CD4-positive, alpha-beta T cell (primary cell): Measurements from ENCODE around the gene CENPA. TPM values are rescaled to one million over a fixed set of nuclear protein-coding genes. Genes with fewer than 3 reads are reported as not detected.

ENCODE experiments used
- ATAC-seq: fragments of 200-7000 bp; cut with Tn5 transposase; one replicate; pipeline ENCODE4 v1.10.0; 2022; ENCODE audit warnings: mild to moderate bottlenecking; ENCODE audit not compliant: poor library complexity
- CTCF ChIA-PET: fragments of 350-600 bp; sonication (Branson Sonifier 250); formaldehyde crosslinking; loops from one replicate; lab custom pipeline; 2021; ENCODE audit warnings: antibody characterized with exemption, inconsistent platforms; lab: Charles Lee
- POLR2A ChIA-PET: fragments of 350-600 bp; sonication (Branson Sonifier 250); formaldehyde crosslinking; loops from one replicate; lab custom pipeline; 2021; ENCODE audit warnings: antibody characterized with exemption, inconsistent platforms; lab: Charles Lee
- DNase-seq, 14 experiments: peaks; one replicate each; pipeline ENCODE4 v3.0.0-alpha.2; 2013 to 2020; ENCODE audit warnings: mixed read lengths in 2 of 14
- H3K27ac ChIP-seq, 2 donors: one replicate each; pipeline versions ENCODE4 v1.5.1 to v1.7.0; 2013; ENCODE audit warnings: low read length in 2 of 2, low read depth in 1 of 2, mild to moderate bottlenecking in 1 of 2
- H3K27me3 ChIP-seq, 2 experiments: 1 replicate in 1 of 2; 2 replicates in 1 of 2; pipeline versions ENCODE4 v1.6.1 to v1.7.0; 2013; ENCODE audit warnings: low read length in 2 of 2, control low read depth in 1 of 2, mild to moderate bottlenecking in 1 of 2, moderate library complexity in 1 of 2; ENCODE audit not compliant: insufficient read depth in 2 of 2, control insufficient read depth in 1 of 2
- H3K36me3 ChIP-seq: one replicate; pipeline ENCODE4 v1.6.1; 2013; ENCODE audit warnings: low read length, control low read depth; ENCODE audit not compliant: insufficient read depth
- H3K4me1 ChIP-seq: one replicate; pipeline ENCODE4 v1.6.1; 2013; ENCODE audit warnings: low read length, control low read depth; ENCODE audit not compliant: insufficient read depth
- H3K4me3 ChIP-seq: one replicate; pipeline ENCODE4 v1.5.1; 2013; ENCODE audit warnings: mild to moderate bottlenecking, low read length, moderate library complexity
- H3K9me3 ChIP-seq, 2 experiments: 1 replicate in 1 of 2; 2 replicates in 1 of 2; pipeline versions ENCODE4 v1.6.1 to v1.7.0; 2013; ENCODE audit warnings: low read length in 2 of 2, mild to moderate bottlenecking in 2 of 2, control low read depth in 1 of 2, moderate library complexity in 1 of 2; ENCODE audit not compliant: control insufficient read depth in 1 of 2, insufficient read depth in 1 of 2
- H3K27ac Mint-ChIP-seq: one replicate; pipeline ENCODE4 v1.8.0; 2020; ENCODE audit warnings: mixed read lengths
- H3K27me3 Mint-ChIP-seq: one replicate; pipeline ENCODE4 v1.8.0; 2021; ENCODE audit warnings: mixed read lengths
- H3K36me3 Mint-ChIP-seq: one replicate; pipeline ENCODE4 v1.8.0; 2021; ENCODE audit warnings: low read depth, mixed read lengths
- H3K4me1 Mint-ChIP-seq: one replicate; pipeline ENCODE4 v1.8.0; 2021; ENCODE audit warnings: low read depth, mixed read lengths
- H3K4me3 Mint-ChIP-seq: one replicate; pipeline ENCODE4 v1.8.0; 2020; ENCODE audit warnings: mild to moderate bottlenecking, mixed read lengths
- H3K9me3 Mint-ChIP-seq: one replicate; pipeline ENCODE4 v1.8.0; 2020; ENCODE audit warnings: mixed read lengths
- intact Hi-C, 2 experiments: fragments of 100-400 bp; cut with DNase I in 1 of 2; cut with micrococcal nuclease in 1 of 2; formaldehyde crosslinking; loops; one replicate each; pipeline versions ENCODE4 v1.15.1 to v1.9.0; 2023 to 2025; cut with DNase I, micrococcal nuclease
- total RNA-seq, 174 experiments: library from RNA in 2 of 174; stranded (reverse) in 2 of 174; gene quantifications; one replicate each; pipeline ENCODE4 v1.2.3 and lab custom pipeline; 2021 to 2026
- TF ChIP-seq, protein P1 (sequence below): fragments of 200-600 bp; IDR thresholded peaks from one replicate; pipeline ENCODE4 v1.8.0; 2022; ENCODE audit warnings: antibody characterized with exemption, mild to moderate bottlenecking

Gene CENPA
- total RNA-seq, 2 experiments from 2014 or later, result 1.0 to 1.1 TPM

DNA sequence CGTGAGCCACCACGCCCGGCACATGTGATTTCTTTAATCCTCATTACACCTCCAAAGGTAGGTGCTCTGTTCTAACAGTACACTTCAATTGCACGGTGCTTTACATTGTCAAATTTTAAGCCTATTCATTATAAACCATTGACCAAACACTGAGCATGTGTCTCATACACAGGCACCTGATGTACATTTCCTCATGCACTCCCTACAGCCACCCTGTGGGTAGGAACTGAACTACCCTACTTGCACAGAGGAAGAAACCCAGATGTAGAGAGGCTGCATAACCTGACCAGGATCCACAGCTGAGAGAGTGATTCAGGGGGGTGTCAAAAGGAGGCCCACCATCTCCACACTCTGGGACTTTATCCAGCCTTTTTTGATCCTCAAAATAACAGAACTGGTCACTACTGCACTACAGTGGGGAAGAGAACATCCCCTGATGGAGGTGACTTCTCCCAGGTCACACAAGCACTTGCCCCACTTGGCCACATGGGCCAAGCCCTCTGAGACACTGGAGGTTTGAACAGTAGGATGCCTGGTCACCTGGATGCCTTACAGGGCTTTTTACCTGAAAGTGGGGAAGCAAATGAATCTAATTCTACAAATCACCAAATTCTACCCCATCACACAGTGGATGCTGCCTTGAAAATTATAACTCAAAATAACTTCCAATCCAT lies 55.2 kb downstream of the CENPA start:
- Mint-ChIP-seq H3K9me3 (no peaks in the 10 kb centered on the region), H3K27me3 (peaks cover 79% of the 10 kb centered on the region), H3K4me3 (no peak overlapping the region), H3K36me3 (no peaks in the 10 kb centered on the region), H3K27ac (no peak overlapping the region), H3K4me1 (peaks cover 3% of the 10 kb centered on the region)
- H3K4me1 ChIP-seq, result no peaks in the 10 kb centered on the region
- no peaks in the 10 kb centered on the region for H3K9me3 ChIP-seq
- ChIA-PET CTCF (no interaction called here), POLR2A (no interaction called here)
- H3K4me3 ChIP-seq, result no peak overlapping the region
- H3K27ac ChIP-seq, result no peak overlapping the region
- peaks cover 15 to 28% of the 10 kb centered on the region in 2 experiments for H3K27me3 ChIP-seq
- ATAC-seq (no peak), DNase-seq (peak in 1 of 14 experiments; percentile 7)
- H3K36me3 ChIP-seq, result no peaks in the 10 kb centered on the region
- TF ChIP-seq, protein P1, sequence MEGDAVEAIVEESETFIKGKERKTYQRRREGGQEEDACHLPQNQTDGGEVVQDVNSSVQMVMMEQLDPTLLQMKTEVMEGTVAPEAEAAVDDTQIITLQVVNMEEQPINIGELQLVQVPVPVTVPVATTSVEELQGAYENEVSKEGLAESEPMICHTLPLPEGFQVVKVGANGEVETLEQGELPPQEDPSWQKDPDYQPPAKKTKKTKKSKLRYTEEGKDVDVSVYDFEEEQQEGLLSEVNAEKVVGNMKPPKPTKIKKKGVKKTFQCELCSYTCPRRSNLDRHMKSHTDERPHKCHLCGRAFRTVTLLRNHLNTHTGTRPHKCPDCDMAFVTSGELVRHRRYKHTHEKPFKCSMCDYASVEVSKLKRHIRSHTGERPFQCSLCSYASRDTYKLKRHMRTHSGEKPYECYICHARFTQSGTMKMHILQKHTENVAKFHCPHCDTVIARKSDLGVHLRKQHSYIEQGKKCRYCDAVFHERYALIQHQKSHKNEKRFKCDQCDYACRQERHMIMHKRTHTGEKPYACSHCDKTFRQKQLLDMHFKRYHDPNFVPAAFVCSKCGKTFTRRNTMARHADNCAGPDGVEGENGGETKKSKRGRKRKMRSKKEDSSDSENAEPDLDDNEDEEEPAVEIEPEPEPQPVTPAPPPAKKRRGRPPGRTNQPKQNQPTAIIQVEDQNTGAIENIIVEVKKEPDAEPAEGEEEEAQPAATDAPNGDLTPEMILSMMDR, result no peak
- intact Hi-C loops, result loop anchor here in 1 of 2 experiments (10.0 kb wide), 1 partner anchor 444 kb away; the partner anchor contains the start of gene TRIM54

DNA sequence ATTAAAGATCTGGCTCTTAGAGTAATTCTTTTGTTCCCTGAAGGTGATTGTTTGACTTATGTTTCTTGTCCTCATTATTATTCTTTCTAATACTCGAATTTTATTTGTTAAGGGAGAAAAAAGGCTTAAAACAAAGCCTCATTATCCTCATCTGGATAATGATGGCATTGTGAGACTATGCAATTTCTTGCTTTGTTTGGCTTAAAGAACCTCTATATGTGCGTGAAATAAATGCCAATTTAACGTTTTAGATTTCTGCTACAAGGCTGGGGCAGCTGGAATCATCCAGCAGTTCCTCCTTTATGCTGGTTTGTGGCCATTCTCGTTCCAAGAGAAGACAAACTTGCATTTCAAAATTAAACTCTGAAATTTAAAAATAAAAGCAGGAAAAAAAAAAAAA lies 57.2 kb downstream of the CENPA start:
- Mint-ChIP-seq H3K9me3 (no peaks in the 10 kb centered on the region), H3K27me3 (peaks cover 79% of the 10 kb centered on the region), H3K4me1 (peaks cover 14% of the 10 kb centered on the region), H3K4me3 (no peak overlapping the region), H3K27ac (no peak overlapping the region), H3K36me3 (no peaks in the 10 kb centered on the region)
- Histone ChIP-seq H3K9me3 (peaks cover 0 to 4% of the 10 kb centered on the region in 2 experiments), H3K4me1 (peaks cover 15% of the 10 kb centered on the region), H3K4me3 (no peak overlapping the region), H3K27ac (no peak overlapping the region), H3K27me3 (peaks cover 27 to 47% of the 10 kb centered on the region in 2 experiments), H3K36me3 (no peaks in the 10 kb centered on the region)
- intact Hi-C loops, result loop anchor here in 1 of 2 experiments (10.0 kb wide), 1 partner anchor 442 kb away; the partner anchor contains the start of gene TRIM54
- ATAC-seq (no peak), DNase-seq (no peak)
- CTCF ChIA-PET, result no interaction called here
- TF ChIP-seq, protein P1, result no peak
- POLR2A ChIA-PET, result no interaction called here

Other genes starting within 250 kb of the CENPA start
- not detected for gene CIB4, start 144.7 kb upstream of the CENPA start, total RNA-seq
- not detected for gene KCNK3, start 93.3 kb upstream of the CENPA start, total RNA-seq
- gene SLC35F6, start 21.8 kb upstream of the CENPA start, total RNA-seq, result 10 to 100 TPM; 32.0 to 34.2 TPM
- gene DPYSL5, start 62.1 kb downstream of the CENPA start, total RNA-seq, result not detected
- gene MAPRE3, start 184.6 kb downstream of the CENPA start, total RNA-seq, result 1 to 10 TPM; 3.4 to 4.5 TPM
- gene TMEM214, start 246.9 kb downstream of the CENPA start, total RNA-seq, result 10 to 100 TPM; 22.0 to 24.6 TPM